BJ (cell line): ENCODE measurements around the gene THAP7. TPM values are rescaled to one million over a fixed set of nuclear protein-coding genes. Genes with fewer than 3 reads are reported as not detected.

Source experiments
- CTCF ChIA-PET: fragments of 350-600 bp; formaldehyde crosslinking; extraction: SDS; loops from one replicate; lab custom pipeline; 2021; ENCODE audit warnings: antibody characterized with exemption, inconsistent platforms; lab: Yijun Ruan, JAX
- POLR2A ChIA-PET: fragments of 300-600 bp; sonication (Branson Sonifier 250); formaldehyde crosslinking; extraction: SDS; loops from one replicate; lab custom pipeline; 2021; ENCODE audit warnings: antibody characterized with exemption; lab: Charles Lee
- DNase-seq: peaks from one replicate; pipeline ENCODE4 v3.0.0-alpha.2; 2011; ENCODE audit warnings: low read depth
- H3K27me3 ChIP-seq: 2 replicates; pipeline ENCODE4 v1.6.0; 2011; ENCODE audit warnings: low read length; ENCODE audit not compliant: control insufficient read depth, insufficient read depth
- H3K36me3 ChIP-seq: 2 replicates; pipeline ENCODE4 v1.5.1; 2011; ENCODE audit warnings: low read length; ENCODE audit not compliant: control insufficient read depth, insufficient read depth
- H3K4me3 ChIP-seq: 2 replicates; pipeline ENCODE4 v1.5.1; 2011; ENCODE audit warnings: low read depth, mild to moderate bottlenecking, control low read depth, low read length
- polyA plus RNA-seq: library from polyadenylated mRNA; depleted of rRNA; stranded (reverse); fragments of >200 nt; gene quantifications from 2 replicates; pipeline ENCODE4 v1.2.3, GENCODE V29; 2011
- TF ChIP-seq, protein P1 (sequence below): IDR thresholded peaks from 2 replicates; pipeline ENCODE4 v1.5.1; 2011; ENCODE audit warnings: low read depth, mild to moderate bottlenecking, control low read depth, inconsistent platforms, low read length, moderate library complexity; ENCODE audit not compliant: insufficient read depth

Gene THAP7
- polyA plus RNA-seq, 1 experiment = 24.4 TPM

DNA sequence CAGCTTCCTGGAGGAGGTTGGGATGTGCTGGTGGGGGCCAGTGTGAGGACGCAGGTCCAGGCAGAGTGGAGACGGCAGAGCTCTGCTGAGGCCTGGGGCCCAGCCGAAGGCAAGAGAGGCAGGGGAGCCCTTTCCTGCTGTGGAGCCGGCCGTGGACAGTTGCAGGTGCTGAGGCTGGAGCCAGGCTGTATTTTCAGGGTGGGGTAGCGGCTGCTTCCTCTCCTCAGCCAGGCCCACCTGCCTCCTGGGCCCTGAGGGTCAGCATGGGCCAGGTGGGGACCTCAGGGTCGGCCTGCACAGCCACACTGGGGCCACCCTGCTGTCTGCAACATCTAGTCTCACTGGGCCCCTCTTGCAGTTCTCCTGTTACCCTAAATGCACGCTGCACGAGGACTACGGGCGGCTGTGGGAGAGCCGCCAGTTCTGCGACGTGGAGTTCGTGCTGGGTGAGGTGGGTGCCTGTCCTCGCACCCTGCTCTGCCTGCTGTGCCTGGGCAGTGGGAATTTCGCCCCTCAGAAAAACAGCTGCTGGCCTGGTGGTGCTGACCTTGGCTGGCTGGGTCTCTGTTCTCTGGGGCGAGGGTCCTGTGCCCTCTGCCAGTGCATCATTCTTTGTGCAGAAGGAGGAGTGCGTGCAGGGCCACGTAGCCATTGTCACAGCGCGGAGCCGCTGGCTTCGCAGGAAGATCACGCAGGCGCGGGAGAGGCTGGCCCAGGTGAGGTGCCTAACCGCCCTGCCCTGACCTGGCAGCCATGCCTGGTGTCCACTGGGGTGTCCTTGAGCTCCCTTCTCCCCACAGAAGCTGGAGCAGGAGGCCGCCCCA is 8.4 kb downstream of the THAP7 start:
- ChIA-PET CTCF (interaction anchor here (1.2 kb wide), 1 partner anchor 108 kb away, joined by 3 read pairs; no protein-coding TSS in a partner anchor), POLR2A (no interaction called here)
- Histone ChIP-seq H3K27me3 (no peaks in the 10 kb centered on the region), H3K4me3 (no peak overlapping the region), H3K36me3 (peaks cover 39% of the 10 kb centered on the region)
- TF ChIP-seq, protein P1, sequence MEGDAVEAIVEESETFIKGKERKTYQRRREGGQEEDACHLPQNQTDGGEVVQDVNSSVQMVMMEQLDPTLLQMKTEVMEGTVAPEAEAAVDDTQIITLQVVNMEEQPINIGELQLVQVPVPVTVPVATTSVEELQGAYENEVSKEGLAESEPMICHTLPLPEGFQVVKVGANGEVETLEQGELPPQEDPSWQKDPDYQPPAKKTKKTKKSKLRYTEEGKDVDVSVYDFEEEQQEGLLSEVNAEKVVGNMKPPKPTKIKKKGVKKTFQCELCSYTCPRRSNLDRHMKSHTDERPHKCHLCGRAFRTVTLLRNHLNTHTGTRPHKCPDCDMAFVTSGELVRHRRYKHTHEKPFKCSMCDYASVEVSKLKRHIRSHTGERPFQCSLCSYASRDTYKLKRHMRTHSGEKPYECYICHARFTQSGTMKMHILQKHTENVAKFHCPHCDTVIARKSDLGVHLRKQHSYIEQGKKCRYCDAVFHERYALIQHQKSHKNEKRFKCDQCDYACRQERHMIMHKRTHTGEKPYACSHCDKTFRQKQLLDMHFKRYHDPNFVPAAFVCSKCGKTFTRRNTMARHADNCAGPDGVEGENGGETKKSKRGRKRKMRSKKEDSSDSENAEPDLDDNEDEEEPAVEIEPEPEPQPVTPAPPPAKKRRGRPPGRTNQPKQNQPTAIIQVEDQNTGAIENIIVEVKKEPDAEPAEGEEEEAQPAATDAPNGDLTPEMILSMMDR = no peak
- no peak for DNase-seq

GRCh38 chr22:20992456-20993303 is 9.2 kb downstream of the THAP7 start:
- Histone ChIP-seq H3K36me3 (peaks cover 37% of the 10 kb centered on the region), H3K4me3 (no peak overlapping the region), H3K27me3 (no peaks in the 10 kb centered on the region)
- CTCF ChIA-PET = interaction anchor here (1.2 kb wide), 1 partner anchor 107 kb away, joined by 3 read pairs; no protein-coding TSS in a partner anchor
- no peak for DNase-seq
- TF ChIP-seq, protein P1 = no peak
- POLR2A ChIA-PET = no interaction called here

DNA sequence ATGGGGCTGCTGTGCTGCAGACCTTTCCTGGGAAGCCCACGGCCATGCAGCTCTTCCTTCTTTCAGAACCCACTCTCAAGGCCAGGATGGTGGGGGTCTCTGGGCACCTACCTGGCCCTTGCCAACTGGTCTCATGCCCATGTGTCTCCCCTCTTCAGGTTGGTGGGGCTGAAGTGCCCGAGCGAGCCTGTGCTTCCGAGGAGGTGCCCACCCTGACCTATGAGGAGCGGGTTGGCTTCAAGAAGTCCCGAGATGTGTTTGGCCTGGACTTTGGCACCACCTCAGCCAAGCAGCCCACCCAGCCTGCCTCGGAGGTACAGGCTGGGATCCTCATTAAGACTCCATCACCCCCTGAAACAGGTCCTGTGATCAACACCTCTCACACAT is 9.9 kb downstream of the THAP7 start:
- H3K4me3 ChIP-seq = no peak overlapping the region
- CTCF ChIA-PET = interaction anchor here (1.5 kb wide), 1 partner anchor 111 kb away, joined by 5 read pairs; no protein-coding TSS in a partner anchor
- TF ChIP-seq, protein P1 = no peak
- DNase-seq = no peak
- H3K27me3 ChIP-seq = no peaks in the 10 kb centered on the region
- POLR2A ChIA-PET = no interaction called here
- H3K36me3 ChIP-seq = peaks cover 39% of the 10 kb centered on the region

DNA sequence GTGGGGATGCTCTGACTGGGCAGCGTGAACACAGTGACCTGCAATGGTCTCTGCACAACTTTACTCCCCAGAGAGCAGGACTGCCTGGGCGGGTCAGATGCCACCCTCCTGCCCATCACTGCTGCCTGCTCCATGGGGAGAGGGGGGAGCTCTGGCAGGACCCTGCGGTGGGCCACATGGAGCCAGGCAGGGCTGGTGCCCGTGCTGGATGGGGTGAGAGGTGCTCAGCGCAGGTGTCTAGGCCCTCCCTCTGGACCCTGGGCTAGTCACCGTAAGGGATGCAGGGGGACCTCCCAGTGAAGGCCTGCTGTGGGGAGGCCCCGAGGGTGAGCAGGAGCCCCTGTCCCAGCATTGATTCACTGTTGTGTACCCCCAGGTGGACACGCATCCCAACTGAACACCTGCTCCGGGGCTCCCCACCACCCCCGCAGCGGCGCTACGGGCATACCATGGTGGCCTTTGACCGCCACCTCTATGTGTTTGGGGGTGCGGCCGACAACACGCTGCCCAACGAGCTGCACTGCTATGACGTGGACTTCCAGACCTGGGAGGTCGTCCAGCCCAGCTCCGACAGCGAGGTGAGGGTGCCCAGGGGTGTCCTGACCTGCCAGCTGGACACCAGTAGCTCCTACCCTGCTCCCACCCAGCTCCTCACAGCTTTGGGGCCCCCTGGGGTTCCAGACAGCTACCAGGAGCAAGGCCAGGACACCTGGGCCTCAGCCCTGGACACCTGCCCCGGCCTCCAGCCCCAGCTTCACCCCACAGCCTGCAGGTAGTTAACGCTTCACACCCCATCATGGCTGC is 10.5 kb downstream of the THAP7 start:
- DNase-seq = no peak
- Histone ChIP-seq H3K27me3 (no peaks in the 10 kb centered on the region), H3K36me3 (peaks cover 35% of the 10 kb centered on the region), H3K4me3 (no peak overlapping the region)
- TF ChIP-seq, protein P1 = no peak
- ChIA-PET POLR2A (no interaction called here), CTCF (interaction anchor here (1.5 to 2.1 kb wide), 2 partner anchors 10 to 111 kb away, joined by 5 read pairs; partner anchors contain the start of gene LZTR1)
